SK-N-SH (cell line): ENCODE measurements around the gene FRRS1L. TPM values are rescaled to one million over a fixed set of nuclear protein-coding genes. Genes with fewer than 3 reads are reported as not detected.

Experiments used
- CTCF ChIA-PET: fragments of 300-600, 350-600 bp; formaldehyde crosslinking; extraction: SDS; loops from one replicate; lab custom pipeline; 2021; lab: Yijun Ruan, JAX
- POLR2A ChIA-PET: fragments of 350-600 bp; sonication (Branson Sonifier 250); formaldehyde crosslinking; extraction: SDS; loops from one replicate; lab custom pipeline; 2020; ENCODE audit warnings: antibody characterized with exemption, inconsistent platforms; lab: Yijun Ruan, JAX
- DNase-seq: peaks from one replicate; pipeline ENCODE4 v3.0.0; 2012
- H2AFZ ChIP-seq: fragments of 200-600 bp; sonication (generic); 2 replicates; pipeline ENCODE4 v1.8.1; 2016; ENCODE audit warnings: antibody characterized with exemption, mild to moderate bottlenecking, low read depth
- H3F3A ChIP-seq: fragments of 200-600 bp; sonication (generic); replicated peaks from 2 replicates; pipeline ENCODE3; 2016; ENCODE audit warnings: antibody characterized with exemption, mild to moderate bottlenecking; ENCODE audit not compliant: insufficient read depth
- H3K27ac ChIP-seq, 2 experiments: fragments of 200-500 bp in 1 of 2; fragments of 200-600 bp in 1 of 2; sonication (Bioruptor generic) in 1 of 2; sonication (generic), shearing (Covaris generic) in 1 of 2; 2 replicates each; pipeline versions ENCODE4 v1.5.1 to v1.6.1; 2014 to 2016; ENCODE audit warnings: low read depth in 2 of 2, inconsistent platforms in 1 of 2, low read length in 1 of 2, mild to moderate bottlenecking in 1 of 2, mixed read lengths in 1 of 2
- H3K27me3 ChIP-seq: fragments of 200-600 bp; sonication (generic), shearing (Covaris generic); 2 replicates; pipeline ENCODE4 v1.6.1; 2016; ENCODE audit warnings: mixed run types; ENCODE audit not compliant: insufficient read depth
- H3K36me3 ChIP-seq, 2 experiments: fragments of 200-500 bp in 1 of 2; fragments of 200-600 bp in 1 of 2; sonication (Bioruptor generic) in 1 of 2; sonication (generic) in 1 of 2; replicated peaks in 1 of 2; 2 replicates each; pipeline versions ENCODE3 to v1.5.1; 2014 to 2016; ENCODE audit warnings: low read length in 1 of 2, mild to moderate bottlenecking in 1 of 2; ENCODE audit not compliant: insufficient read depth in 2 of 2, control insufficient read depth in 1 of 2
- H3K4me1 ChIP-seq, 2 experiments: fragments of 200-500 bp in 1 of 2; fragments of 200-600 bp in 1 of 2; sonication (Bioruptor generic) in 1 of 2; sonication (generic), shearing (Covaris generic) in 1 of 2; 2 replicates each; pipeline versions ENCODE4 v1.5.1 to v1.6.1; 2014 to 2016; ENCODE audit warnings: low read depth in 1 of 2, low read length in 1 of 2, mixed run types in 1 of 2; ENCODE audit not compliant: insufficient read depth in 2 of 2, control insufficient read depth in 1 of 2
- H3K4me2 ChIP-seq: fragments of 200-600 bp; sonication (generic), shearing (Covaris generic); 2 replicates; pipeline ENCODE4 v1.6.1; 2017; ENCODE audit warnings: mixed run types
- H3K4me3 ChIP-seq, 2 experiments: fragments of 200-500 bp in 1 of 2; fragments of 200-600 bp in 1 of 2; sonication (Bioruptor generic) in 1 of 2; sonication (generic), shearing (Covaris generic) in 1 of 2; 2 replicates each; pipeline versions ENCODE4 v1.5.1 to v1.8.1; 2014 to 2016; ENCODE audit warnings: low read depth in 2 of 2, inconsistent platforms in 1 of 2, low read length in 1 of 2, mild to moderate bottlenecking in 1 of 2, mixed read lengths in 1 of 2, moderate library complexity in 1 of 2
- H3K79me2 ChIP-seq: fragments of 200-600 bp; sonication (generic); 2 replicates; pipeline ENCODE4 v1.8.1; 2017; ENCODE audit warnings: mild to moderate bottlenecking; ENCODE audit not compliant: insufficient read depth
- H3K9ac ChIP-seq: fragments of 200-600 bp; sonication (generic); 2 replicates; pipeline ENCODE4 v1.6.1; 2017; ENCODE audit warnings: mixed run types
- H3K9me2 ChIP-seq: fragments of 200-600 bp; sonication (generic); 2 replicates; pipeline ENCODE4 v1.6.1; 2017; ENCODE audit warnings: mixed run types
- H3K9me3 ChIP-seq: fragments of 200-600 bp; sonication (generic); 2 replicates; pipeline ENCODE4 v1.6.1; 2017; ENCODE audit warnings: mixed run types, mild to moderate bottlenecking, moderate library complexity
- H4K20me1 ChIP-seq: fragments of 200-600 bp; sonication (generic); 2 replicates; pipeline ENCODE4 v1.6.1; 2017; ENCODE audit warnings: mild to moderate bottlenecking, mixed run types; ENCODE audit not compliant: insufficient read depth
- ELF1 ChIP-seq: IDR thresholded peaks from 2 replicates; pipeline ENCODE4 v1.4.0; 2012
- EP300 ChIP-seq, 2 experiments: IDR thresholded peaks; 2 replicates each; pipeline versions ENCODE4 v1.4.0 to v1.6.1; 2012; ENCODE audit warnings: borderline replicate concordance in 1 of 2, low read depth in 1 of 2, low read length in 1 of 2
- FOSL2 ChIP-seq: IDR thresholded peaks from 2 replicates; pipeline ENCODE4 v1.4.0; 2012; ENCODE audit warnings: low read depth, mild to moderate bottlenecking, moderate library complexity, borderline replicate concordance
- FOXM1 ChIP-seq: IDR thresholded peaks from 2 replicates; pipeline ENCODE4 v1.4.0; 2012; ENCODE audit warnings: low read depth, mild to moderate bottlenecking
- GATA2 ChIP-seq: sonication (generic); formaldehyde crosslinking; IDR thresholded peaks from 2 replicates; pipeline ENCODE4 v1.5.0; 2020; ENCODE audit warnings: mild to moderate bottlenecking, missing genetic modification reagents
- JUND ChIP-seq: IDR thresholded peaks from 2 replicates; pipeline ENCODE4 v1.4.0; 2012
- MAX ChIP-seq: IDR thresholded peaks from 2 replicates; pipeline ENCODE4 v1.4.0; 2012; ENCODE audit warnings: low read depth
- MXI1 ChIP-seq: IDR thresholded peaks from 2 replicates; pipeline ENCODE4 v1.6.1; 2012; ENCODE audit warnings: mild to moderate bottlenecking, low read depth, low read length, improper control_type of control experiment
- NFIC ChIP-seq: IDR thresholded peaks from 2 replicates; pipeline ENCODE4 v1.4.0; 2012; ENCODE audit warnings: borderline replicate concordance
- NRF1 ChIP-seq: IDR thresholded peaks from 2 replicates; pipeline ENCODE4 v1.6.1; 2012; ENCODE audit warnings: low read depth, mild to moderate bottlenecking, low read length
- RAD21 ChIP-seq: IDR thresholded peaks from 2 replicates; pipeline ENCODE4 v1.6.1; 2012; ENCODE audit warnings: mild to moderate bottlenecking, low read length
- RCOR1 ChIP-seq: fragments of 150-350 bp; IDR thresholded peaks from 2 replicates; pipeline ENCODE4 v1.6.1; 2017; ENCODE audit warnings: antibody characterized with exemption, low read length
- RFX5 ChIP-seq: IDR thresholded peaks from 2 replicates; pipeline ENCODE4 v1.6.1; 2012; ENCODE audit warnings: mild to moderate bottlenecking, improper control_type of control experiment, low read length
- TAF1 ChIP-seq: IDR thresholded peaks from 2 replicates; pipeline ENCODE4 v1.6.1; 2012; ENCODE audit warnings: low read depth, mild to moderate bottlenecking, low read length, moderate library complexity, borderline replicate concordance
- TCF12 ChIP-seq: IDR thresholded peaks from 2 replicates; pipeline ENCODE4 v1.4.0; 2012
- TEAD4 ChIP-seq: IDR thresholded peaks from 2 replicates; pipeline ENCODE4 v1.4.0; 2012; ENCODE audit warnings: mild to moderate bottlenecking, borderline replicate concordance; ENCODE audit not compliant: insufficient read depth
- USF1 ChIP-seq: IDR thresholded peaks from 2 replicates; pipeline ENCODE4 v1.4.0; 2012; ENCODE audit warnings: low read depth, borderline replicate concordance
- YY1 ChIP-seq: IDR thresholded peaks from 2 replicates; pipeline ENCODE4 v1.4.0; 2012; ENCODE audit warnings: low read depth, mild to moderate bottlenecking
- WGBS: methylation state at CpG from one replicate; pipeline ENCODE4 v1.1.6; 2017; ENCODE audit warnings: low lambda C conversion rate; 5-methylcytosine and 5-hydroxymethylcytosine counted together
- polyA plus RNA-seq, 3 experiments: library from polyadenylated mRNA; depleted of rRNA; stranded (reverse); fragments of >200 nt; gene quantifications; 2 replicates each; pipeline ENCODE4 v1.2.3, GENCODE V29; 2012
- TF ChIP-seq, protein P1 (sequence below): fragments of 200-600 bp; sonication (generic); IDR thresholded peaks from 2 replicates; pipeline ENCODE4 v1.6.1; 2017; ENCODE audit warnings: antibody characterized with exemption, mild to moderate bottlenecking, moderate library complexity

The FRRS1L gene
- polyA plus RNA-seq, 1 of the 3 experiments (the other 2 are of a cell fraction): 3.7 TPM

DNA sequence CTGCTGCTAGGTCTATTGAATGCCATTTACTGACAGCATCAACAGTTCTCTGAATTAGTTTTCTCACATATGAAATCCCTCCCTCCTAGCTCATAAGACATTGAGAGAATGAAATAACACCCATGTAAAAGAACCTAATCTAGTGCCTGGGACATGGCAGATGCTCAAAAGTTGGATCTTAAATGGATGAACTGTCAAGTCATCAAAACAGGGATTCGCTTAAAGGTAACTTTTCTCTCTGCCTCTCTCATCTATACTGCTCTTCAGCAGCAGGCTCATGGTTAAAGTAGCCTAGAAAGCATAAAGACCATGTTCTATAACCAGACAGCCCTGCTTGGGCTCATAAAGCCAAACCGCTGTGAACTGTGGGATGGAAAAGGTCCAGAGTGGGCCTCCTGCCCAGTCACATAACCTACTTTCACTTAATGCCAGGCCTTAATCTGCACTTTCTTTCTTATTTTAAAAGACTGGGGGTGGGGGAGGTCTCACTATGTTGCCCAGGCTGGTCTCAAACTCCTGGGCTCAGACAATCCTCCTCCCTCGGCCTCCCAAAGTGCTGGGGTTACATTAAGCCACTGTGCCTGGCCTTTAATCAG, 51.0 kb downstream of the FRRS1L start (continued):
- TF ChIP-seq RCOR1: no peak
- TF ChIP-seq USF1: no peak
- no peak for TF ChIP-seq RAD21
- TF ChIP-seq, protein P1, sequence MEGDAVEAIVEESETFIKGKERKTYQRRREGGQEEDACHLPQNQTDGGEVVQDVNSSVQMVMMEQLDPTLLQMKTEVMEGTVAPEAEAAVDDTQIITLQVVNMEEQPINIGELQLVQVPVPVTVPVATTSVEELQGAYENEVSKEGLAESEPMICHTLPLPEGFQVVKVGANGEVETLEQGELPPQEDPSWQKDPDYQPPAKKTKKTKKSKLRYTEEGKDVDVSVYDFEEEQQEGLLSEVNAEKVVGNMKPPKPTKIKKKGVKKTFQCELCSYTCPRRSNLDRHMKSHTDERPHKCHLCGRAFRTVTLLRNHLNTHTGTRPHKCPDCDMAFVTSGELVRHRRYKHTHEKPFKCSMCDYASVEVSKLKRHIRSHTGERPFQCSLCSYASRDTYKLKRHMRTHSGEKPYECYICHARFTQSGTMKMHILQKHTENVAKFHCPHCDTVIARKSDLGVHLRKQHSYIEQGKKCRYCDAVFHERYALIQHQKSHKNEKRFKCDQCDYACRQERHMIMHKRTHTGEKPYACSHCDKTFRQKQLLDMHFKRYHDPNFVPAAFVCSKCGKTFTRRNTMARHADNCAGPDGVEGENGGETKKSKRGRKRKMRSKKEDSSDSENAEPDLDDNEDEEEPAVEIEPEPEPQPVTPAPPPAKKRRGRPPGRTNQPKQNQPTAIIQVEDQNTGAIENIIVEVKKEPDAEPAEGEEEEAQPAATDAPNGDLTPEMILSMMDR: no peak
- no peak for TF ChIP-seq NFIC
- TF ChIP-seq, all 33 proteins: peak for 0

DNA sequence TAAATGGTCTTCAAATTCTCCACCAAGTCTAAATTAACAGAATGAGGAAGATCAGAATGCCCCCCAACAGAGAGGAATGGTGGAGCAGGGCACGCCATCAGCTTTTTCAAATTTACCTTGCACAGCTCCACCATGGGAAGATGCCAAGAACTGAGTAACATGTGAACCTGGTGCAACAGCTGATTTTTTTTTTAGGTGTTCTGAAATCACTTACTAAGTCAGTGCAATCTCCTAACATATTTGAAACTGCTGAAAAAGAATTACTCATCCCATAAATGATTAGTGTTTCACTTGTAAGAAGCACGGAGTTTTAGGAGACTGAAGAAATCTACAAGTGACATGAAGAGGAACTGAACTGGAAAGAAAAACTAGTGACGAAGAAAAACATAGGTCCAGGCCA, 52.4 kb downstream of the FRRS1L start:
- peak overlapping the region; percentile 29; the same call in 1 of the 2 replicates for H3K4me2 ChIP-seq
- no peaks in the 10 kb centered on the region for H3K9me3 ChIP-seq
- H3K9ac ChIP-seq: no peak overlapping the region
- H3K36me3 ChIP-seq: no peaks in the 10 kb centered on the region
- peaks cover 35% of the 10 kb centered on the region for H3F3A ChIP-seq
- DNase-seq: no peak
- peak overlapping the region in 1 of 2 experiments; percentile 39; a peak in 2 of 4 replicates for H3K27ac ChIP-seq
- H3K9me2 ChIP-seq: no peaks in the 10 kb centered on the region
- no peaks in the 10 kb centered on the region for H3K27me3 ChIP-seq
- peaks cover 40% of the 10 kb centered on the region for H4K20me1 ChIP-seq
- ChIA-PET CTCF (no interaction called here), POLR2A (no interaction called here)
- H2AFZ ChIP-seq: no peak overlapping the region
- TF ChIP-seq ELF1: no peak
- peak; percentile 12; the same call in 1 of the 2 replicates for TF ChIP-seq TCF12
- peaks cover 96% of the 10 kb centered on the region for H3K79me2 ChIP-seq
- 63% methylated on average over 3 of the region's 3 CpGs for WGBS
- peaks cover 12 to 47% of the 10 kb centered on the region in 2 experiments for H3K4me1 ChIP-seq
- H3K4me3 ChIP-seq: no peak overlapping the region; a peak in 1 of 4 replicates

DNA sequence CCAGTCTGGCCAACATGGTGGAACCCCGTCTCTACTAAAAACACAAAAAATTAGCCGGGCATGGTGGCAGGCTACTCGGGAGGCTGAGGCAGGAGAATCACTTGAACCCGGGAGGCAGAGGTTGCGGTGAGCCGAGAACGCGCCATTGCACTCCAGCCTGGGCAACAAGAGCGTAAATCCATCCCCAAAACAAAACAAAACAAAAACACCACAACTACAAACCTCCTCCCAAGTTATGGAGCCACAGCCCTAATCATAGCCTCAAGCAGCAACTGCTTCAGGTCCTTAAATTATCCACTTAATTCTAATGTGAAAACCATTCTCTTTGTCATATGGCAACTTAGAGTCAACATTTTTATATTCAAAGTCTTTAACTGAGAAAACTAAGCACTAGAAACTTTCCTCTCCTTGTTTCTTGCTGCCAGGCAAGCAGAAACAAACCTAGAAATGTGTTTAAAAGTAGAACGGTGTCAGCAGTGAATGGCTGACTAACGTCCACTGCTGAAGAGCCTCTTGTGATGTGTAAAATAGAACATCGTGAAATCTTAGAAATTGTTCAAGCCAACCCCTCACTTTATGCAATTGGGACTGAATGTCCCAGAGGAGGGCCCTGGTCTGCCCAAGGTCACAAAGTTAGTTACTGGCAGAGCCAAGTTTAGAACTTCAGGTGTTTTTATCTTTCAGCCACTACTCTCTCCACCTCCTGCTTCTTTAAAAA, 53.0 kb downstream of the FRRS1L start:
- WGBS: 93% methylated on average over 12 of the region's 12 CpGs
- Histone ChIP-seq H3K4me3 (no peak overlapping the region; a peak in 1 of 4 replicates), H3K36me3 (no peaks in the 10 kb centered on the region), H3K27me3 (no peaks in the 10 kb centered on the region), H3K4me2 (peak overlapping the region; percentile 29; the same call in 1 of the 2 replicates), H3K4me1 (peaks cover 12 to 53% of the 10 kb centered on the region in 2 experiments), H3K27ac (peak overlapping the region in 1 of 2 experiments; percentile 39; a peak in 2 of 4 replicates), H3K79me2 (peaks cover 96% of the 10 kb centered on the region), H3F3A (peaks cover 38% of the 10 kb centered on the region), H2AFZ (no peak overlapping the region), H3K9me2 (no peaks in the 10 kb centered on the region), H3K9me3 (no peaks in the 10 kb centered on the region), H4K20me1 (peaks cover 39% of the 10 kb centered on the region), H3K9ac (no peak overlapping the region)
- POLR2A ChIA-PET: no interaction called here
- CTCF ChIA-PET: no interaction called here
- DNase-seq: no peak
- TF ChIP-seq TEAD4 (no peak), EP300 (IDR thresholded peaks at IDR 0.05; ENCODE audit: borderline replicate concordance in 1 of 2, low read depth in 1 of 2, low read length in 1 of 2) (no peak), MXI1 (no peak), RAD21 (no peak), FOSL2 (no peak), YY1 (no peak), RFX5 (no peak), USF1 (no peak), FOXM1 (no peak), TCF12 (no peak), JUND (no peak), TAF1 (no peak), NRF1 (no peak), MAX (no peak), GATA2 (CRISPR knock-in tag) (no peak)
